HepG2 (cell line): ENCODE data around the gene TTC38. TPM values are rescaled to one million over a fixed set of nuclear protein-coding genes. Genes with fewer than 3 reads are reported as not detected.

Source experiments
- ELF3 ChIP-seq: IDR thresholded peaks from 2 replicates; pipeline ENCODE4 v1.6.1; 2016; ENCODE audit warnings: missing genetic modification reagents, missing compliant biosample characterization
- ETV6 ChIP-seq: sonication (generic); formaldehyde crosslinking; conservative IDR thresholded peaks from 2 replicates; pipeline ENCODE4 v1.4.0; 2020; ENCODE audit warnings: missing genetic modification reagents
- GRHL1 ChIP-seq: sonication (generic); formaldehyde crosslinking; conservative IDR thresholded peaks from 2 replicates; pipeline ENCODE4 v1.8.0; 2022; ENCODE audit warnings: missing genetic modification reagents
- KAT7 ChIP-seq: IDR thresholded peaks from 2 replicates; pipeline ENCODE4 v1.6.1; 2018; ENCODE audit warnings: borderline replicate concordance, missing compliant biosample characterization
- MIER3 ChIP-seq: IDR thresholded peaks from 2 replicates; pipeline ENCODE4 v1.6.1; 2016; ENCODE audit warnings: missing compliant biosample characterization, borderline replicate concordance
- MXD3 ChIP-seq: IDR thresholded peaks from 2 replicates; pipeline ENCODE4 v1.6.1; 2016; ENCODE audit warnings: mild to moderate bottlenecking, missing biosample characterization, missing genetic modification reagents
- MXI1 ChIP-seq: IDR thresholded peaks from 3 replicates; pipeline ENCODE4 v1.6.1; 2012; ENCODE audit warnings: low read depth, low read length, inconsistent platforms, borderline replicate concordance
- PHF8 ChIP-seq: sonication (generic); formaldehyde crosslinking; IDR thresholded peaks from 2 replicates; pipeline ENCODE4 v1.5.0; 2020; ENCODE audit warnings: missing genetic modification reagents
- POLR2G ChIP-seq: fragments of 200-400 bp; formaldehyde crosslinking; IDR thresholded peaks from 2 replicates; pipeline ENCODE4 v1.6.1; 2018; ENCODE audit warnings: mild to moderate bottlenecking, low read depth, low read length, moderate library complexity
- PPARG ChIP-seq: conservative IDR thresholded peaks from 2 replicates; pipeline ENCODE4 v1.6.1; 2016; ENCODE audit warnings: missing biosample characterization, missing genetic modification reagents
- RCOR2 ChIP-seq: IDR thresholded peaks from 2 replicates; pipeline ENCODE4 v1.6.1; 2016; ENCODE audit warnings: missing biosample characterization, missing genetic modification reagents
- RXRA ChIP-seq: sonication (generic); formaldehyde crosslinking; IDR thresholded peaks from 2 replicates; pipeline ENCODE4 v1.5.1; 2020; ENCODE audit warnings: missing genetic modification reagents
- ZMAT5 ChIP-seq: sonication (generic); formaldehyde crosslinking; IDR thresholded peaks from 2 replicates; pipeline ENCODE4 v1.5.0; 2020; ENCODE audit warnings: mild to moderate bottlenecking, low read depth, missing genetic modification reagents, borderline replicate concordance
- ZNF10 ChIP-seq: sonication (generic); formaldehyde crosslinking; IDR thresholded peaks from 2 replicates; pipeline ENCODE4 v1.4.0; 2020; ENCODE audit warnings: mild to moderate bottlenecking, low read depth, missing genetic modification reagents, borderline replicate concordance
- ZNF432 ChIP-seq: sonication (generic); formaldehyde crosslinking; IDR thresholded peaks from 2 replicates; pipeline ENCODE4 v1.5.0; 2020; ENCODE audit warnings: missing genetic modification reagents, mild to moderate bottlenecking, borderline replicate concordance
- ZNF569 ChIP-seq: sonication (generic); formaldehyde crosslinking; IDR thresholded peaks from 2 replicates; pipeline ENCODE4 v1.5.0; 2020; ENCODE audit warnings: mild to moderate bottlenecking, missing genetic modification reagents, moderate library complexity, borderline replicate concordance
- ZNF614 ChIP-seq: IDR thresholded peaks from 2 replicates; pipeline ENCODE4 v1.6.1; 2018; ENCODE audit warnings: missing biosample characterization, missing genetic modification reagents, inconsistent platforms, borderline replicate concordance
- ZNF646 ChIP-seq: sonication (generic); formaldehyde crosslinking; IDR thresholded peaks from 2 replicates; pipeline ENCODE4 v1.9.0; 2021; ENCODE audit warnings: mild to moderate bottlenecking, missing genetic modification reagents
- ZNF891 ChIP-seq: sonication (generic); formaldehyde crosslinking; IDR thresholded peaks from 2 replicates; pipeline ENCODE4 v1.5.0; 2020; ENCODE audit warnings: mild to moderate bottlenecking, missing genetic modification reagents
- polyA plus RNA-seq, 8 experiments: library from polyadenylated mRNA; depleted of rRNA in 3 of 8; stranded (reverse) in 7 of 8; unstranded in 1 of 8; fragments of >200 nt; fragmentation: Illumina TruSeq in 4 of 8; extraction: Trizol in 4 of 8; gene quantifications; 2 replicates each; pipeline versions ENCODE4 v1.2.1 to v1.2.3, GENCODE V29; 2011 to 2016; ENCODE audit warnings: low read depth in 4 of 8, missing spikeins in 1 of 8, mixed read lengths in 1 of 8; ENCODE audit not compliant: insufficient read depth in 1 of 8
- total RNA-seq, 5 experiments: library from RNA; depleted of rRNA; stranded (reverse); fragments of >200 nt; fragmentation: Illumina TruSeq; extraction: Trizol; gene quantifications; 2 replicates each; pipeline ENCODE4 v1.2.3, GENCODE V29; 2016; ENCODE audit warnings: low read depth in 1 of 5

TTC38 gene
- total and polyA plus RNA-seq, 2 of the 13 experiments (the other 11 are each of a cell fraction or from before 2014, with no cell fraction given), result 101 to 105 TPM

- TF ChIP-seq POLR2G, result peak; percentile 87
- TF ChIP-seq RXRA (CRISPR knock-in tag), result peak; percentile 92
- peak; percentile 7; the same call in 1 of the 2 replicates for TF ChIP-seq PPARG (CRISPR knock-in tag)
- peak; percentile 86 for TF ChIP-seq MXD3 (CRISPR knock-in tag)
- TF ChIP-seq GRHL1 (CRISPR knock-in tag), result no peak
- TF ChIP-seq ZNF569 (CRISPR knock-in tag), result no peak
- TF ChIP-seq ELF3, result peak; percentile 40; the same call in 1 of the 2 replicates
- TF ChIP-seq ETV6 (CRISPR knock-in tag), result no peak; the same call in 1 of the 2 replicates
- TF ChIP-seq ZNF614 (CRISPR knock-in tag), result peak; percentile 69; the same call in 1 of the 2 replicates
- TF ChIP-seq ZNF891 (CRISPR knock-in tag), result peak; percentile 32; the same call in 1 of the 2 replicates
- TF ChIP-seq KAT7, result peak; percentile 56; the same call in 1 of the 2 replicates
- TF ChIP-seq MXI1, result peak; percentile 67; the same call in 1 of the 3 replicates
- TF ChIP-seq RCOR2 (CRISPR knock-in tag), result 0 out of 2 replicates have a peak, but pooled peaks have one; percentile 4
- no peak for TF ChIP-seq ZMAT5
- peak; percentile 59; the same call in 1 of the 2 replicates for TF ChIP-seq MIER3 (CRISPR knock-in tag)
- peak; percentile 93 for TF ChIP-seq PHF8
- TF ChIP-seq ZNF646 (CRISPR knock-in tag), result no peak
- TF ChIP-seq ZNF10 (CRISPR knock-in tag), result no peak
- TF ChIP-seq ZNF432, result no peak
Observed at GRCh38 chr22:46267431-46268279, at the start of gene TTC38 (continued).
